BE2C (cell line): ENCODE data around the gene ARHGEF19.
"Not testable (repeated sequence)": the region's sequence is repeated elsewhere in the genome, so short reads cannot be mapped to it uniquely, and the experiment has no call there.

ENCODE experiments used
- DNase-seq: peaks from one replicate; pipeline ENCODE4 v3.0.0-alpha.2; 2020
- H3K27me3 ChIP-seq: fragments of 250-450 bp; sonication (Bioruptor Pico); 2 replicates; pipeline ENCODE4 v1.5.1; 2020; ENCODE audit warnings: mild to moderate bottlenecking
- H3K36me3 ChIP-seq: fragments of 250-450 bp; sonication (Bioruptor Pico); 2 replicates; pipeline ENCODE4 v1.5.1; 2020; ENCODE audit warnings: mild to moderate bottlenecking
- H3K4me1 ChIP-seq: fragments of 250-450 bp; sonication (Bioruptor Pico); 2 replicates; pipeline ENCODE4 v1.5.1; 2020
- H3K4me3 ChIP-seq: 2 replicates; pipeline ENCODE4 v1.5.1; 2011; ENCODE audit warnings: low read depth, low read length
- H3K9me3 ChIP-seq: fragments of 250-450 bp; sonication (Bioruptor Pico); 2 replicates; pipeline ENCODE4 v1.5.1; 2020
- CTCF ChIP-seq: IDR thresholded peaks from 2 replicates; pipeline ENCODE4 v1.5.1; 2012; ENCODE audit warnings: mild to moderate bottlenecking, low read depth, low read length

The ARHGEF19 gene

GRCh38 chr1:16249596-16250241, 37.3 kb upstream of the ARHGEF19 start:
- Histone ChIP-seq H3K4me1 (peaks cover 50% of the 10 kb centered on the region), H3K36me3 (peaks cover 15% of the 10 kb centered on the region), H3K9me3 (no peaks in the 10 kb centered on the region), H3K4me3 (no peak overlapping the region), H3K27me3 (no peaks in the 10 kb centered on the region)
- DNase-seq = no peak
- TF ChIP-seq CTCF = no peak

- peak; percentile 88 for DNase-seq
- Histone ChIP-seq H3K4me1 (peaks cover 56% of the 10 kb centered on the region), H3K36me3 (peaks cover 15% of the 10 kb centered on the region), H3K27me3 (no peaks in the 10 kb centered on the region), H3K9me3 (no peaks in the 10 kb centered on the region), H3K4me3 (no peak overlapping the region)
- no peak for TF ChIP-seq CTCF
Observed at GRCh38 chr1:16248603-16249516, 36.4 kb upstream of the ARHGEF19 start.

- no peak for DNase-seq
- peaks cover 15% of the 10 kb centered on the region for H3K36me3 ChIP-seq
Observed at GRCh38 chr1:16248007-16248436, 35.6 kb upstream of the ARHGEF19 start.

GRCh38 chr1:16247441-16247840, 35.0 kb upstream of the ARHGEF19 start:
- Histone ChIP-seq H3K36me3 (peaks cover 15% of the 10 kb centered on the region), H3K27me3 (no peaks in the 10 kb centered on the region), H3K4me3 (no peak overlapping the region), H3K4me1 (peaks cover 46% of the 10 kb centered on the region), H3K9me3 (no peaks in the 10 kb centered on the region)
- DNase-seq = no peak
- no peak for TF ChIP-seq CTCF

More at GRCh38 chr1:16248007-16248436, 35.6 kb upstream of the ARHGEF19 start:
- TF ChIP-seq CTCF = no peak
- Histone ChIP-seq H3K9me3 (no peaks in the 10 kb centered on the region), H3K27me3 (no peaks in the 10 kb centered on the region), H3K4me3 (no peak overlapping the region), H3K4me1 (peaks cover 48% of the 10 kb centered on the region)

GRCh38 chr1:16246961-16247360, 34.5 kb upstream of the ARHGEF19 start:
- H3K36me3 ChIP-seq = peaks cover 14% of the 10 kb centered on the region
- H3K4me1 ChIP-seq = peaks cover 43% of the 10 kb centered on the region
- DNase-seq = no peak

GRCh38 chr1:16246239-16246638, 33.8 kb upstream of the ARHGEF19 start:
- H3K9me3 ChIP-seq, H3K27me3 ChIP-seq, H3K4me3 ChIP-seq, H3K36me3 ChIP-seq, DNase-seq: not testable (repeated sequence)
- peaks cover 37% of the 10 kb centered on the region for H3K4me1 ChIP-seq

More at GRCh38 chr1:16246961-16247360, 34.5 kb upstream of the ARHGEF19 start:
- no peaks in the 10 kb centered on the region for H3K27me3 ChIP-seq
- TF ChIP-seq CTCF = no peak
- H3K9me3 ChIP-seq = no peaks in the 10 kb centered on the region
- no peak overlapping the region for H3K4me3 ChIP-seq
